Measurements from ENCODE around the gene FGG. TPM values are rescaled to one million over a fixed set of nuclear protein-coding genes. Genes with fewer than 3 reads are reported as not detected.

The FGG gene
- 10 to 100 TPM in 1 of 4 donors, not detected in 3; 35.4 TPM for total RNA-seq

- H3K4me1 ChIP-seq: no peaks in the 10 kb centered on the region
- H3K27ac ChIP-seq: no peak within 1 kb of the TSS
- DNase-seq (ENCODE audit: low spot score in 2 of 2): no peak
- no peaks in the 10 kb centered on the region for H3K36me3 ChIP-seq
- H3K9me3 ChIP-seq: no peaks in the 10 kb centered on the region
- TF ChIP-seq, protein P1, sequence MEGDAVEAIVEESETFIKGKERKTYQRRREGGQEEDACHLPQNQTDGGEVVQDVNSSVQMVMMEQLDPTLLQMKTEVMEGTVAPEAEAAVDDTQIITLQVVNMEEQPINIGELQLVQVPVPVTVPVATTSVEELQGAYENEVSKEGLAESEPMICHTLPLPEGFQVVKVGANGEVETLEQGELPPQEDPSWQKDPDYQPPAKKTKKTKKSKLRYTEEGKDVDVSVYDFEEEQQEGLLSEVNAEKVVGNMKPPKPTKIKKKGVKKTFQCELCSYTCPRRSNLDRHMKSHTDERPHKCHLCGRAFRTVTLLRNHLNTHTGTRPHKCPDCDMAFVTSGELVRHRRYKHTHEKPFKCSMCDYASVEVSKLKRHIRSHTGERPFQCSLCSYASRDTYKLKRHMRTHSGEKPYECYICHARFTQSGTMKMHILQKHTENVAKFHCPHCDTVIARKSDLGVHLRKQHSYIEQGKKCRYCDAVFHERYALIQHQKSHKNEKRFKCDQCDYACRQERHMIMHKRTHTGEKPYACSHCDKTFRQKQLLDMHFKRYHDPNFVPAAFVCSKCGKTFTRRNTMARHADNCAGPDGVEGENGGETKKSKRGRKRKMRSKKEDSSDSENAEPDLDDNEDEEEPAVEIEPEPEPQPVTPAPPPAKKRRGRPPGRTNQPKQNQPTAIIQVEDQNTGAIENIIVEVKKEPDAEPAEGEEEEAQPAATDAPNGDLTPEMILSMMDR (IDR thresholded peaks at IDR 0.05): no peak
- no peak for TF ChIP-seq POLR2A (IDR thresholded peaks at IDR 0.05)
- no peak for TF ChIP-seq POLR2AphosphoS5 (IDR thresholded peaks at IDR 0.05)
- TF ChIP-seq EP300 (IDR thresholded peaks at IDR 0.05): no peak
- WGBS: 72% methylated on average over 7 of the region's 7 CpGs
- H3K27me3 ChIP-seq: peaks cover 9% of the 10 kb centered on the region
- H3K4me3 ChIP-seq: no peak within 1 kb of the TSS
These were observed at the start of gene FGG for GRCh38 chr4:154612472-154613414. TSS of gene FGG (minus strand) at chr4:154612656. CDS start at chr4:154612609, 47 bp downstream.

DNA sequence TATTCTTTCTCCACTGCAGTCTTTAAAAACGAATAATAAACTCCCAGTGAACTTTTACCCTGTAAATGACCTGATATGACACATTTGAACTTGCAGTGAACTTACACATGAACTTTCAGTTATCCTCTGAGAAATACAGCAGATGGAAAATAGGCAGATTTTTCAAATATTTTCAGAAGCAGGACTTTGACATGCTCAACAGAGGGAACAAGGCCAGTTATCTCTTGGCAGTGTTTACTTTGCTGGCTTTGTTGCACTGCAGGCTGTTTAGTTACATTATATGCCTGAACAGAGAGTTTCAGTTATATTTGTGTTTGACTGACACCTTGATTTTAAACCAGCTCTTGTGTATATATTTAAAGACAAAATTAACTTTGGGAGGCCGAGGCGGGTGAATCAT is 47.6 kb upstream of the FGG start:
- H3K36me3 ChIP-seq: no peaks in the 10 kb centered on the region
- no peaks in the 10 kb centered on the region for H3K27me3 ChIP-seq
- H3K9me3 ChIP-seq: no peaks in the 10 kb centered on the region
- WGBS: 36% methylated on average over 3 of the region's 3 CpGs
- H3K4me3 ChIP-seq: no peak overlapping the region
- TF ChIP-seq, protein P1 (IDR thresholded peaks at IDR 0.05): no peak
- TF ChIP-seq POLR2AphosphoS5 (IDR thresholded peaks at IDR 0.05): no peak
- no peak for TF ChIP-seq EP300 (IDR thresholded peaks at IDR 0.05)
- TF ChIP-seq POLR2A (IDR thresholded peaks at IDR 0.05): no peak
- H3K27ac ChIP-seq: no peak overlapping the region
- H3K4me1 ChIP-seq: no peaks in the 10 kb centered on the region
- DNase-seq (ENCODE audit: low spot score in 2 of 2): no peak

GRCh38 chr4:154658680-154659405 is 46.4 kb upstream of the FGG start:
- TF ChIP-seq EP300 (IDR thresholded peaks at IDR 0.05) (no peak), POLR2A (IDR thresholded peaks at IDR 0.05) (no peak), POLR2AphosphoS5 (IDR thresholded peaks at IDR 0.05) (no peak)
- TF ChIP-seq, protein P1 (IDR thresholded peaks at IDR 0.05): no peak
- 84% methylated on average over 11 of the region's 11 CpGs for WGBS

GRCh38 chr4:154643493-154643892 is 31.0 kb upstream of the FGG start:
- Histone ChIP-seq H3K4me1 (no peaks in the 10 kb centered on the region), H3K36me3 (no peaks in the 10 kb centered on the region), H3K4me3 (no peak overlapping the region), H3K27ac (no peak overlapping the region), H3K9me3 (no peaks in the 10 kb centered on the region), H3K27me3 (peaks cover 9% of the 10 kb centered on the region)
- WGBS: 80% methylated on average over 2 of the region's 2 CpGs
- TF ChIP-seq EP300 (IDR thresholded peaks at IDR 0.05) (no peak), POLR2A (IDR thresholded peaks at IDR 0.05) (no peak), POLR2AphosphoS5 (IDR thresholded peaks at IDR 0.05) (no peak)
- TF ChIP-seq, protein P1 (IDR thresholded peaks at IDR 0.05): no peak
- no peak for DNase-seq (ENCODE audit: low spot score in 2 of 2)

More at GRCh38 chr4:154658680-154659405, 46.4 kb upstream of the FGG start:
- DNase-seq (ENCODE audit: low spot score in 2 of 2): no peak
- Histone ChIP-seq H3K27ac (no peak overlapping the region), H3K4me1 (no peaks in the 10 kb centered on the region), H3K9me3 (no peaks in the 10 kb centered on the region), H3K27me3 (no peaks in the 10 kb centered on the region), H3K4me3 (no peak overlapping the region), H3K36me3 (no peaks in the 10 kb centered on the region)

Measured in suprapubic skin (tissue), 4 donors.